Endothelial cell (in vitro differentiated cells): ENCODE data around the gene VSTM4. TPM values are rescaled to one million over a fixed set of nuclear protein-coding genes. Genes with fewer than 3 reads are reported as not detected.
A peak's percentile ranks its signal among the peaks of the same experiment; 100 is the strongest.

Source experiments
- DNase-seq: peaks from one replicate; pipeline ENCODE4 v3.0.0; 2021; ENCODE audit warnings: low spot score
- H3K27ac Mint-ChIP-seq: one replicate; pipeline ENCODE4 v1.8.0; 2021; ENCODE audit warnings: mixed read lengths, inconsistent platforms; ENCODE audit not compliant: unreplicated experiment
- H3K27me3 Mint-ChIP-seq: one replicate; pipeline ENCODE4 v1.8.0; 2021; ENCODE audit warnings: mild to moderate bottlenecking, moderate library complexity, mixed read lengths, inconsistent platforms; ENCODE audit not compliant: unreplicated experiment
- H3K36me3 Mint-ChIP-seq: one replicate; pipeline ENCODE4 v1.8.0; 2021; ENCODE audit warnings: mild to moderate bottlenecking, low read depth, mixed read lengths, inconsistent platforms; ENCODE audit not compliant: unreplicated experiment
- H3K4me1 Mint-ChIP-seq: one replicate; pipeline ENCODE4 v1.8.0; 2021; ENCODE audit warnings: mild to moderate bottlenecking, mixed read lengths, inconsistent platforms; ENCODE audit not compliant: unreplicated experiment
- H3K4me3 Mint-ChIP-seq: one replicate; pipeline ENCODE4 v1.8.0; 2021; ENCODE audit warnings: mild to moderate bottlenecking, mixed read lengths, inconsistent platforms; ENCODE audit not compliant: unreplicated experiment
- H3K9me3 Mint-ChIP-seq: one replicate; pipeline ENCODE4 v1.8.0; 2021; ENCODE audit warnings: mixed read lengths, inconsistent platforms; ENCODE audit not compliant: unreplicated experiment
- total RNA-seq: library from RNA; stranded (reverse); fragmentation: NEBNext Ultra II Directional; extraction: Animal tissue kit (Norgen Biotek cat#: 25700); gene quantifications from one replicate; pipeline ENCODE4 v1.2.1, GENCODE V29; 2021; ENCODE audit not compliant: unreplicated experiment
- TF ChIP-seq, protein P1 (sequence below): fragments of 200-600 bp; sonication (generic); IDR thresholded peaks from one replicate; pipeline ENCODE4 v1.5.0; 2021; ENCODE audit warnings: antibody characterized with exemption; ENCODE audit not compliant: unreplicated experiment

Gene VSTM4
- total RNA-seq, 1 donor from 2014 or later, result 0.38 TPM

DNA sequence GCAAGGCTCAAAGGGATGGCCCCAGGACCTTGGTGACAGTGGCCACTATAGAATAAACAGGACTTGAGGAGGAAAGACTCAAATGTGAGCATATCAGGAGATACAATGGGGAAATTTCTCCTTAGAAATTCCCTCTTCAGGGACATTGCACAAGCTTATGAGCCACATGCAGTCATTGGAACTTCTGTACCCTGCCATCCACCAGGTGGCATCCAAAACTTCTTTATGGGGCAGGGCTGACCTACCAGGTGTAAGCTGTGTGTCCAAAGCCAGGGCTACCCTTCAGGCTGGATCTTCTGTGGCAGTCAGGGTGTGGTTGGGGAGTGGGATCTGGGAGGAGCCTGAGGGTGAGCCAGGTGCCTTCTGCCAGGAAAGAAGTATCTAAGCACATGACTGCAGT lies 139.1 kb downstream of the VSTM4 start:
- peaks cover 8% of the 10 kb centered on the region for H3K27me3 Mint-ChIP-seq
- H3K9me3 Mint-ChIP-seq, result no peaks in the 10 kb centered on the region
- TF ChIP-seq, protein P1, sequence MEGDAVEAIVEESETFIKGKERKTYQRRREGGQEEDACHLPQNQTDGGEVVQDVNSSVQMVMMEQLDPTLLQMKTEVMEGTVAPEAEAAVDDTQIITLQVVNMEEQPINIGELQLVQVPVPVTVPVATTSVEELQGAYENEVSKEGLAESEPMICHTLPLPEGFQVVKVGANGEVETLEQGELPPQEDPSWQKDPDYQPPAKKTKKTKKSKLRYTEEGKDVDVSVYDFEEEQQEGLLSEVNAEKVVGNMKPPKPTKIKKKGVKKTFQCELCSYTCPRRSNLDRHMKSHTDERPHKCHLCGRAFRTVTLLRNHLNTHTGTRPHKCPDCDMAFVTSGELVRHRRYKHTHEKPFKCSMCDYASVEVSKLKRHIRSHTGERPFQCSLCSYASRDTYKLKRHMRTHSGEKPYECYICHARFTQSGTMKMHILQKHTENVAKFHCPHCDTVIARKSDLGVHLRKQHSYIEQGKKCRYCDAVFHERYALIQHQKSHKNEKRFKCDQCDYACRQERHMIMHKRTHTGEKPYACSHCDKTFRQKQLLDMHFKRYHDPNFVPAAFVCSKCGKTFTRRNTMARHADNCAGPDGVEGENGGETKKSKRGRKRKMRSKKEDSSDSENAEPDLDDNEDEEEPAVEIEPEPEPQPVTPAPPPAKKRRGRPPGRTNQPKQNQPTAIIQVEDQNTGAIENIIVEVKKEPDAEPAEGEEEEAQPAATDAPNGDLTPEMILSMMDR, result no peak

DNA sequence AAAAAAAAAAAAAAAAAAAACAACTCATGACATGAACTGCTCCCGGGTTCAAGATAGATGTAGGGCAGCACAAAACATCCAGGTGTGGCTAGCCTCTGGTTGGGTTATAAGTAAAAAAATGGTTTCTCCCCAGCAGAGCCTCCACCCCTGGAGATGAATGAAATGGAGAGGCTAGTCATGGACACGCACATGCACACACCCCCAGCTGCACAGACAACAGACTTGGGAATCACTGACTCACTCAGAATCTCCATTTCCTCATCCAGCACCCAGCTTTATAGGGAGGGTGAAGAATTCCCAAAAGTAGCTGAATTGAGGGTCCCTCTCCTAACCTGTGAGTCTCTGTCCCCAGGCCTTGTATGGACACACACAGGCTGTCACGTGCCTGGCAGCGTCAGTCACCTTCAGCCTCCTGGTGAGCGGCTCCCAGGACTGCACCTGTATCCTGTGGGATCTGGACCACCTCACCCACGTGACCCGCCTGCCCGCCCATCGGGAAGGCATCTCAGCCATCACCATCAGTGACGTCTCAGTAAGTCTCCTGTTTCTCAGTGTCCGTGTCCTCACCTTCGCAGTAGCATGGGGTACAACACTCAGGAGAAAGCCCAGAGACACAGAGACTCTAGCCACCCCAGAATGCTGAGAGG lies 140.7 kb downstream of the VSTM4 start:
- Mint-ChIP-seq H3K4me3 (no peak overlapping the region), H3K27ac (no peak overlapping the region), H3K9me3 (no peaks in the 10 kb centered on the region), H3K27me3 (peaks cover 6% of the 10 kb centered on the region), H3K4me1 (no peaks in the 10 kb centered on the region), H3K36me3 (no peaks in the 10 kb centered on the region)
- DNase-seq, result no peak
- TF ChIP-seq, protein P1, result no peak

More for the DNA sequence above, 139.1 kb downstream of the VSTM4 start:
- DNase-seq, result peak; percentile 35
- H3K36me3 Mint-ChIP-seq, result no peaks in the 10 kb centered on the region
- H3K27ac Mint-ChIP-seq, result no peak overlapping the region
- H3K4me3 Mint-ChIP-seq, result no peak overlapping the region
- H3K4me1 Mint-ChIP-seq, result no peaks in the 10 kb centered on the region

DNA sequence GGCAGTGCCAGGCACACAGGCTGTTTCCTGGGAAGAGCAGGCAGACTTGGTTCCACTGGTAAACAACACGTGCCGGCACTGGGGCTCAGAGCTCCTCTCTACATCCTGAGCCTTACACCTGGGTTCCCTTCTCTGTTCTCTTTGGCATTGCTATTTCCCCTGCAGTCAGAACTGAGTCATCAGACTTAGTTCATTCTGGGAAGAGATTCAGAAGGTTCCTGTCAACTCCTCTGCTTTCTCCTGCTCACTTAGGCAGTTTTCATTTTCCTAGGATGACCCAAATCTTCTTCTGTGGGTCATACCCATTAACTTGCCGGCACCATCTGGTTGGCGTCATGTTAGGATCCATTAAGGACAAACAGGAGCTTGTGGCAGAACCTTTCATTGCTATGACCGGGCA lies 142.3 kb downstream of the VSTM4 start:
- Mint-ChIP-seq H3K27ac (no peak overlapping the region), H3K4me1 (no peaks in the 10 kb centered on the region), H3K4me3 (no peak overlapping the region)

DNA sequence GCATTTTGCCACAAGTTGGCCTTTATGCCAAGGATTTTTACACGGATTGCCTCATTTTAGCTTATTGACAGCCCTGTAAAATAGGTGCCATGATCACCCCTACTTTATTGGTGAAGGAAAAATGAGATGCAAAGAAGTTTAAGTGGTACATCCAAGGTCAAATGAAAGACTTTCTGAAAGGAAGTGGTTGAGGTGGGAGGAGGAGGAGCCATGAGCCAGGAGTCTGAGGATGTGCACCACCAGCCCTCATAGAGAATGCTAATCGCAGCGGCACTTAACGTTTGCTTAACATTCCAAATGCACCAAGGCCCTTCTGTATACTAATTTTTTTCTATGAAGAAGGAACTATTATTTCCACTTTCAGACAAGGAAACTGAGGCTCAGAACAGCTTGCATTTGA lies 144.7 kb downstream of the VSTM4 start:
- TF ChIP-seq, protein P1, result no peak
- H3K36me3 Mint-ChIP-seq, result no peaks in the 10 kb centered on the region
- no peaks in the 10 kb centered on the region for H3K4me1 Mint-ChIP-seq
- H3K9me3 Mint-ChIP-seq, result no peaks in the 10 kb centered on the region
- DNase-seq, result no peak
- H3K27ac Mint-ChIP-seq, result no peak overlapping the region
- H3K4me3 Mint-ChIP-seq, result no peak overlapping the region
- peaks cover 7% of the 10 kb centered on the region for H3K27me3 Mint-ChIP-seq

More for the DNA sequence above, 142.3 kb downstream of the VSTM4 start:
- peaks cover 7% of the 10 kb centered on the region for H3K27me3 Mint-ChIP-seq
- no peaks in the 10 kb centered on the region for H3K9me3 Mint-ChIP-seq
- H3K36me3 Mint-ChIP-seq, result no peaks in the 10 kb centered on the region
- DNase-seq, result no peak
- TF ChIP-seq, protein P1, result no peak

DNA sequence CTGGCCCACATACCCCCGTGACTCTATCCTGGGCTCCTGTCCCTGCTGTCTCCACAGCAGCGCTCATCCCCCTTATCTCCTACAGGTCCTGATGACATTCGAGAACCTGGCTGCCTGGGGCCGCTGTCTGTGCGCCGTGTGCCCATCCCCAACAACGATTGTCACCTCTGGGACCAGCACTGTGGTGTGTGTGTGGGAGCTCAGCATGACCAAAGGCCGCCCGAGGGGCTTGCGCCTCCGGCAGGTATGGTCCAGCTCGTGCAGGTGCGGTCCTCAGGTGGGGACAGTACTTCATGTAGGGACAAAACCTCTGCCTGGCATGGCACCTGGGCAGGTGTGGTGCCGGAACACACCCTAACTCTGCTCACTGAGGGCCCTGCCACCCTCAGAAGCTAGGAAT lies 145.3 kb downstream of the VSTM4 start:
- H3K27ac Mint-ChIP-seq, result no peak overlapping the region
- H3K27me3 Mint-ChIP-seq, result peaks cover 5% of the 10 kb centered on the region
- H3K9me3 Mint-ChIP-seq, result no peaks in the 10 kb centered on the region

More for the DNA sequence above, 145.3 kb downstream of the VSTM4 start:
- no peak overlapping the region for H3K4me3 Mint-ChIP-seq
- TF ChIP-seq, protein P1, result no peak
- H3K36me3 Mint-ChIP-seq, result no peaks in the 10 kb centered on the region
- DNase-seq, result no peak
- no peaks in the 10 kb centered on the region for H3K4me1 Mint-ChIP-seq
